Dermis lymphatic vessel endothelial cell (primary cell): ENCODE data around the gene UGP2. TPM values are rescaled to one million over a fixed set of nuclear protein-coding genes. Genes with fewer than 3 reads are reported as not detected.

ENCODE experiments used
- total RNA-seq: library from RNA; depleted of rRNA; stranded (reverse); fragments of >200 nt; gene quantifications from 2 replicates; pipeline ENCODE4 v1.2.1, GENCODE V29; 2014

UGP2 gene
- total RNA-seq = 89.0 and 129 TPM in 2 replicates

GRCh38 chr2:63841254-63842022, at the start of gene UGP2:
UGP2 (plus strand) TSS chr2:63841896; CDS start chr2:63842186, 290 bp downstream.

Other genes starting within 250 kb of the UGP2 start
- gene VPS54, start 177.5 kb downstream of the UGP2 start, total RNA-seq = 21.2 and 30.1 TPM in 2 replicates